GM21367 (cell line): ENCODE measurements around the gene S100A16.

ENCODE experiments used
- ATAC-seq: cut with Tn5 transposase; IDR thresholded peaks from one replicate; pipeline ENCODE4 v1.9.1; 2021; ENCODE audit not compliant: unreplicated experiment

The S100A16 gene

DNA sequence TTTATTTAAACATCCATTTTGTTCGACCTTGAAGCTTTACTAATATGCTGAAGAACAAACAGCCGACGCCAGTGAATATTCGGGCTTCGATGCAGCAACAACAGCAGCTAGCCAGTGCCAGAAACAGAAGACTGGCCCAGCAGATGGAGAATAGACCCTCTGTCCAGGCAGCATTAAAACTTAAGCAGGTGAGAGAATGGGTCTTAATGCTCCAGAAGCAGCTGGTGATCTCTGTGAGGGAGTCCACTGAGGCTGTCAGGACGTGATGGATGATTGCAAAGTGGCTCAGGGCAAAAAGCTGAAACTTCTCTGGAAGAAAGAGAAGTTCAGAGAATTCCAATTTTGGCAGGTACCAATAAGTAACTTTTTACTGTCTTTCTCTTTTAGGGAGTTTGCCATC lies 25.3 kb upstream of the S100A16 start:
- ATAC-seq, result no peak

DNA sequence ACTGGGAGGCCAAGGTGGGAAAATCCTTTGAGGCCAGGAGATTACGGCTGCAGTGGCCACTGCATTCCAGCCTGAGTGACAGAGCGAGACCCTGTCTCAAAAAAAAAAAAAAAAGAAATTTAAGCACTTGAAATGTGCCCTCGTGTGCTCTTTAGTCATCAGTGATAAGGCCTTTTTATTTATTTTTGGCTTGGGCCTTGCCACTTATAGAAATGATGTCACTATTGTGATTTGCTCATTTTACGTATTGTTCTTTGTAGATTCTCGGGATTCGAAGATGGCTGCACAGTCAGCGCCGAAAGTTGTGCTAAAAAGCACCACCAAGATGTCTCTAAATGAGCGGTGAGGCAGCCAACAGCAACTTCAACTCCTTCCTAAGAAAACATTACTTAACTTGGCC lies 23.4 kb upstream of the S100A16 start:
- no peak for ATAC-seq

DNA sequence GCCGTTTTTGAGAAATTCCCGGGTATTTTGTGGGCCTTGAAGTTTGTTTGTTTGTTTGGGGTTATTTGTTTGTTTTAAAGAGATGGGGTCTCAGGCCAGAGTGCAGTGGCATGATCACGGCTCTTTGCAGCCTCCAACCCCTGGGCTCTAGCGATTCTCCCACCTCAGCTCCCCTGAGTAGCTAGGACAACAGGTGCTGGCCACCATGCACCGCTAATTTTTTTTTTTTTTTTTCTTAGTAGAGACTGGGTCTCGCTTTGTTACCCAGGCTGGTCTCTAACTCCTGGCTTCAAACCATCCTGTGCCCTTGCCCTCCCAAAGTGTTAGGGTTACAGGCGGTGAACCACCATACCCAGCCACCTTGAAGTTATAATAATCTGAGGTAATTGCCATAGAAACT lies 22.9 kb upstream of the S100A16 start:
- ATAC-seq, result no peak

DNA sequence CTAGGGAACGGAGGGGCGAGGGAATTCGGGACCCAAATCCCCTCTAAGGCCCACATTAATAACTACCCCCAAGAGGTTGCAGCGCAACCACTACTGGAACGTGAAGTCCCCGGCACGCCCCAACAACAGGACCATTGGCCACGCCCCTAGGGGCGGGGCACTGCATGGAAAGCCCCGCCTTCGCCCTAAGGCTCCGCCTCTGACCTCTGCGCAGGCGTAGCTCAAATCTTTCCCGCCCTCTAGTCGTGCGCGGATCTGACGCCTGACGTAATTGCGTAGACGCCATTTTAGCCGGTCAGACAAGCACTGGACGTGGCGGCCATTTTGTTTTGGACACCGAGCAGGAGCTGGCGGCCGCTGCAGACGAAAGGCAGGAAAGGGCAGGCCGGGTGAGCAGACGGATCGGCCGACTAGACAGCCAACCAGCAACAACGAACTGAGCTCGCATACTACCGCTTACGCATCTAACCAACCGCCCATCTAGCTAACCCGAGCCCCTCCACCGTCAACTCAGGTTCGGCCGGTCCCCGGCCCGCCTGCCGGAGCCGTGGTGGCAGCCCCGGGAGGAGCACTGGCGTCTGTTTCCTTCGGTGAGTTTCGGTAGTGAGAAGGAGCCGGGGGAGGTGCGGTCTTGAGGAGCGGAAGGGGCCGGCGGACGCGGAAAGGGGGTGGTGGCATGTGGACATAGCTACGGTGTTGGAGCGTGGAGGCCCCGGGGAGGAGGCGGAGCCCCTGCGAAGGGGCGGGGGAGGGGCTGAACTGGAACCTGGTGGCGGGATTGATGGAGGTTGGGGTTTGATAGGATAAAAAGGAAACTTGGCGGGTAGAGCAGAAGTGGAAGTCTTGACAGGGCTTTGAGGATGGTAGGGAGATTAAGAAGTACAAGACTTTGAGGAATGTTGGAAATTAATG lies 21.1 kb upstream of the S100A16 start, which contains the start of gene CHTOP:
TSS of gene CHTOP (plus strand) at position 313 of the 912 bp plus-strand sequence. CDS start 2,523 bp downstream, outside the sequence.
- ATAC-seq, result peak; percentile 76

DNA sequence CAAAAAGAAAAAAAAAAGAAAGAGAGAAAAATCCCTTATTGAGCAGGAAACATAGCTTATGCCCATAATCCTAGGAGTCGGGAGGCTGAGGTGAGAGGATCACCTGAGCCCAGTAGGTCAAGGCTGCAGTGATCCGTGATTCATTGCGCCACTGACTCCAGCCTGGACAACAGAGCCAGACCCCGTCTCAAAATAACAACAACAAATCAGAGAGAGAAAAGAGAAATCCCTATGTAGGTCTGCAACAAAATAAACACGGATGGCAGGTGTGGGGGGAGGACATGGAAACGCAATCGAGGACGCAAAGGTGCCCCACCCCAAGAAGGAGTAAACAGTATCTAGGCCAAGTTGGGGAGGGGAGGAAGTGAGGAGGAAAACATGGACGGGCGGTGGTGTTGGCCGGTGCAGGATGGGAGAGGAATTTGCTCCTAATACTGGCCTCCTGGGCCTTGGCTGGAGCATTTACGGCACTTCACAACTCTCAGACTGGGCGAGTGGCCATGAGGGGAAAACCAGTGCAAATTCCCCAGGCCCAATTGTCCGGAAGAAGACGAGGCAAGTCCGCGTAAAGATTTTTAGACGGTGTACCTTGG lies 20.3 kb upstream of the S100A16 start:
- no peak for ATAC-seq

DNA sequence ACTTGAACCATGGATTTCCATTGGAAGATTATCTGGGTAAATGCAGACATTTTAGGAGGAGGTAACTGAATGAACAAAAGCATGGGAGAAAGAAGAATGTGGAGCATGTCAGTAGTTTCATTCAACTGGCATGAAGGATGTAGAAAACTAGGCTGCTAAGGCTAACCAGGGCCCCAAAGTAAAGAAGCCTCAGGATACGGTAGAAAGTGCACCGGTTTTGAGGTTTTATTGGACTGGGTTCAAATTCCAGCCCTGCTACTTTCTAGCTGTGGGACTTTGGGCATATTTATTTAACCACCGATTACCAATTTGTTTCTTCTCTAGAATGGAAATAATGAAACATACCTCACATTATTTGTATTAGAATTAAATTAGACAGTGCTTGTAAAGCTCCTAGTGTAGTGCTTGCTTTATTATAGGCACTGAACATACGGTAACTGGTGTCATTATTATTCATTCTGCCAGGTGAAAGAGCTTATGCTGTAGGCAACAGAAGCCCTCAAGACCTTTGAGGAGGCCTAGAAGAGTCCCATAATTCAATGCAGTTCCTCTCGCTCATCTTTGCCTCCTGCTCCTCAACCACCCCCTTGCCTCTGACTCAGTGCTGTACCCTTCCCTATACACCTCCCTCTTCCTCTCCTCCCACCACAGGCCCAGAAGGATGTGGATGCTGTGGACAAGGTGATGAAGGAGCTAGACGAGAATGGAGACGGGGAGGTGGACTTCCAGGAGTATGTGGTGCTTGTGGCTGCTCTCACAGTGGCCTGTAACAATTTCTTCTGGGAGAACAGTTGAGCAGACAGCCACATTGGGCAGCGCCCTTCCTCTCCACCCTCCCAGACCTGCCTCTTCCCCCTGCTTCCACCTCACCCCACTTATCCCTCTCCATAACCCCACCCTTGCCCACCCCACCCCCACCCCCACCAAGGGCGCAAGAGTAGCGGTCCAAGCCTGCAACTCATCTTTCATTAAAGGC lies 18.4 kb upstream of the S100A16 start:
- no peak for ATAC-seq

DNA sequence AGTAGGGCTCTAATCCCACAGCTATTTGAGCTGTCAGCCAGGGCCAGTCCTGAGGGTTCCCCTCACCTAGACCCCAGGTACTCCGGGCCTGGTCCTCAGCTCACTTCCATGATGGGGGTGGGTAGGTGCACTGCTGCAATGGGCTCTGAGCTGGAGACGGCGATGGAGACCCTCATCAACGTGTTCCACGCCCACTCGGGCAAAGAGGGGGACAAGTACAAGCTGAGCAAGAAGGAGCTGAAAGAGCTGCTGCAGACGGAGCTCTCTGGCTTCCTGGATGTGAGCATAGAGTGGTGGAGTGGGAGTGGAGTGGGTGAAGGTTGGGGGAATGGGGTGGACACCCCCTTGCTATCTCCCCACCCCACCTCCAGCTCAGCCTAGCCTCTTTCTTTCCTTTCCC lies 17.4 kb upstream of the S100A16 start:
- no peak for ATAC-seq

DNA sequence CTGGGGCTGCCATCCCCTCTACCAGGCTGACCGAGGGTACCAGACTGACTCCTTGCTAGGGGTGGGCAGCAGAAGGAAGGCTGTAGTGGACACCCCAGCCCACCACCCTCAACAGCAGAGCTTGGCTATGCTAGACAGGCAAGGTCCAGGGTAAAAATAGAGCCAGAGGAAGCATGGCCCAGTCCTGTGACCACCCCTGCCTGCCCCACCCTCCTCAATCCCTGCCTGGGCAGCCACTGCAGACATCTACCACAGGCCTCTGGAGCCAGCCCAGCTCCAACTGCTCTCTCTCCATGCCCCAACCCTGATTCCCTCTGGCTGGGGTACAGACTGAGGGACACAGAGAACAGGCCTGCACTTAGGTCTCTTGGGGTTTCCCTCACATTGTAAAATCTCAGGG lies 17.0 kb upstream of the S100A16 start:
- ATAC-seq, result no peak

DNA sequence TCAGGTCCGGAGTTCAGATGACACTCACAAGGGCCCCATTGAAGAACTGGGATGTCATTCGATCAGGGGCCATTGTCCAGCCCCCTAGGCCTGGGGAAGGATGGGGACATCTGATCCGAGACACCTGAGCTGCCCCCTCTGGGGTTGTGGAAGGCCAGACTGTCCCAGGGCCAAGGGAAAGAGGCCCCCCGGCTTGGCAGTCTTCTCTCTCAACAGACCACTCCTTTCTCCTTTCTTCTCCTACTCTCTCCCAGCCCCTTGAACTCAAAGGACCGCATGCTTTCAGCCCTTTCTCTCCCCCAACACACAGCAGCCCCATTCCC lies 16.4 kb upstream of the S100A16 start:
- no peak for ATAC-seq

DNA sequence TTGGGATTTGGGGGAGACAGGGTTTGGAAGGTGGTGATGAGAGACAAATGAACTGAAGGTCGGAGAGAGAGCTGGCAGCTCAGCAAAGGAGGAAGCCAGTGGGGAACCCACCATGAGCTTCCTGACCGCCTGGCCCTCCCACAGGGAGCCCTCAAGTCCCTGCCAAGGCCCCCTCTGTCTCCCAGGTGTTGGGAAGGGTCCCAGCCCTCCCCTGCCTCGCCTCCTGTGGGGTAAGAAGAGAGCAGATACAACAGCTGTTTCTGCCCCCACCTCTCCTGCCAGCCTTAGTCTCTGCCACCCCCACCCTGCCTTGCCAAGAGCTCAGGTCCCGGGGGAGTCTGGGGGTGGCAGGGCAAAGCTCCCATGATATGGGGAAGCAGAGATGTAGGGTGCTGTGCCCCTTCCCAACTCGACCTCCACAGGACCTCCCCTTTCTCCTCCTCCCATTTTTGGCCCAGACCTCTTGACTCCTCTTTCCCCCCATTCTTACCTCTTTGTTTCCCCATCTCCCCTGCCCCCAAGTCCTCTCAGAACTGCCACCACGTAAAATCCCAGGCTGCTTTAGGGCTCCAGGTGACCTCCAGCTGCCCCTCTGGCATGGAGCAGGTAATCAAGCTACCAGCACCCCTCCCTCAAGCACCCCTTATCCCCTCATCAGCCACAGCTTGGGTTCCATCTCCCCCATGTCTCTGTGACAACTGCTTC lies 15.9 kb upstream of the S100A16 start:
- ATAC-seq, result no peak

DNA sequence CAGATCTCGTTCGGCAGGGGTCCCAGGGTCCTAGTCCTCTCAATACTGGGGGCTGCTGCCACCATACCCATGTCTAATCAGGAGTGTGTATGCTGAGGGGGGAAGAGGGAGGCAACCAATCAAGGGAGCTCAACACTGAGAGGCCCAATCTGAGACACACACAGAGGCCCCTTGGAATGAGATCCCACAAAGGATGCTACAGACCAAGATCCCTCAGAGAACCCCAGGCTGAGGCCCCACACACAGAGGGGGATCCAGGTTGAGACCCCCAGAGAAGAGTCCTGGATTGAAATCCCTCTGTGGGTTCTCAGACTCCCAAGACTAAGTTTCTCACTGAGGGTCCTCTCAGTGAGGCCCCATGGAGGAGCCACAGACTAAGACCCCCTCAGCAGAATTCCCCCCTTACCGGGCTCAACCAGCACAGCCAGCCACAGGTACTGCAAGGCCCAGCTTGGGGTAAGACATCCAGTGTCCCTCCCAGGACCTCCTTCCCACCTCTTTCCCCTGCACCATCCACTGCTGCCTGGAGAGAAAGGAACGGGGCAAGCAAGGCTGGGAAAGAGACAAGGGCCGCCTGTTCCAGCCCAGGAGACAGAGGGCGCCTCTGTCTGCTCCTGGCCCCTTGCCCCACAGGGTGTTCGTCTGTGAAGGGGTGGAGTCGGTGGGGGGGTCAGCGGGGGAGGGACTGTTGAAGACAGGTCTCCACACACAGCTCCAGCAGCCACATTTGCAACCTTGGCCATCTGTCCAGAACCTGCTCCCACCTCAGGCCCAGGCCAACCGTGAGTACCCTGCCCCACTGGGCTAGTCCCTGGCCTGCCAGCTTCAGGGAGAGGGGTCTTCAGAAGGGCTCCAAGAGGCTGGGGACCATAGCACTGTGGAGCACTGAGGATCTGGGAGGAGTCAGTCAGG lies 15.0 kb upstream of the S100A16 start, which contains the start of gene S100A1:
TSS of gene S100A1 (plus strand) at position 720 of the 912 bp plus-strand sequence. CDS start 2,088 bp downstream, outside the sequence.
- ATAC-seq, result no peak

DNA sequence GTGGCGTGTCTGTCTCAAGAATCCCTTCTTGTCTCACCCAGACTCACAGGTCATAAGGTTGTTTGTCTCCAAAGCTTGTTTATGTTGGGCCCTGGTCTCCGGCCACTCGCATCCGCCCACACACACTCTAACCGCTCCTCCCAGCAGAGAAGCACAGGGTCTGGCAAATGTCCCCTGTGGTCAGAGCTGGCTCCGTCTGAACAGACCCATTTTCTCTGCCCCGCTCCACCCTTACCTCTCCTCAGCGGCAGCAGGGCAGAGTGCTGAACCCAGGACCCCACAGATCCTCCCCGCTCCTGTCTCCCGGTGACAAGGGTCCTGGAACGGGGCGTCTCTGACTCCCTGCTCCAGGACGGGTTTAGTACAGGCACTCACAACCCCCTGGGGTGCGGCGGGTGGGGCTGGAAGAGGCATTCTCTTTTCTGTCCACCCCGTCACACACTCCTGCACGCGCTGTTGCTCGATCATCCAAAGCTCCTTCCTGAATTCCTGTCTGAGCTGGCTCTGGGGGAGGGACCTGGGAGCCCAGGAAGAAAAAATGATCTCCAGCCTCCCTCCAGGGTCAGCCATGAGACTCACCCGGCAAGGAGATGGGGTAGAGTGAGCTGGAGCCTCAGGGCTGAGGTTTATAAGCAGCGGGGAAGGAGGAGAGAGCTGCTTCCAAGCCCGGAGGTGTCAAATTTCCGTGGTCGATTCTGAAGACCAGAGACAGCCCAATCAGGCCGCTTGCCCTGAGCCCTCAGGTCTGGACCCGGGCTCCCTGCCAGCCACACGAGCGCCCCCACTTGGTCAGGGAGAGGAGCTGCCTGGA lies 14.2 kb upstream of the S100A16 start, which contains the start of gene S100A13:
TSS of gene S100A13 (minus strand) at position 602 of the 811 bp plus-strand sequence. CDS start 1,033 bp downstream, outside the sequence.
- ATAC-seq, result no peak

DNA sequence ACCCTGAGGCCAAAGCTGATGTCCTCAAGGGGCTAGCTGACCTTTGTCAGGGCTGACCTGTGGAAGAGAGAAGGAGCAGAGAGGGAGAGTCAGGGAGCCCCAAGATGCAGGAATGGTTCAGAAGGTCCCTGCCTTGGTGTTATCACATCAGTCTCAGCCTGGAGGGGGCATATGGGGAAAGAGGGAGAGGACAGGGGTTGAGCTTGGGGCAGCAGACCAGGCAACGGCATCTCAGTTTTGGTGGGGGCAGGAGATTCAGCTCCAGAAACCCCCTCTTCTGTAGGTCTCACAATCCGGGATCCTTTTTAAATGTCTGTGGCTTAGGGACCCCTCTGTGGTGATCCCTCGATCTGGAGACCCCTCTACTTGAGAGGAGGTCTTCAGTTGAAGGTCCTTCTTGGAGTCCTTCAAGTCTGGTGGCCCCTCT lies 13.6 kb upstream of the S100A16 start:
- no peak for ATAC-seq

DNA sequence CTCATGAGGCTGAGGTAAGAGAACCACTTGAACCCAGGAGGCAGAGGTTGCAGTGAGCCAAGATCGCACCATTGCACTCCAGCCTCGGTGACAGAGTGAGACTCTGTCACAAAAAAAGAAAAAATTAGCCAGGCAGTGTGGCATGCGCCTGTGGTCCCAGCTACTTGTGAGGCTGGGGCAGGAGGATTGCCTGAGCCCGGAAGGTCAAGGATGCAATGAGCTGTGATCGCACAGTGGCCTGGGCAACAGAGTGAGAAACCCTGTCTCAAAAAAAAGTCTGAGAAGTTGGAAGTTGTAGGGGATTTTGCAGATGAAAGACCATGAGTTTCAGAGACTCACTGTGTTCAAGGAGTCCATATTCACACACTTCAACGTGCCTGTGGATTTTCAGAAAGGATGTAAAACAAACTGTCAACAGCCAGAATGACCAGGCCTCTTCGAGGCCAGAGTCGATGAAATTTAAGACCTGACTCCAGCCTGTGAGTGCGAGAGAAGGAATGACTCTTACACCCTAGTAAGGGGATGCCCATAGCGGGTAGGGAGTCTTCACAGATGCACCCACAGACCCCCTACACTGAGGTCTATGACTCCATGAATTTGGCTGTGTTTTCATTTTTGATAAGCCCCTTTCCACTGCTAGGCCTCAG lies 12.2 kb upstream of the S100A16 start:
- no peak for ATAC-seq

DNA sequence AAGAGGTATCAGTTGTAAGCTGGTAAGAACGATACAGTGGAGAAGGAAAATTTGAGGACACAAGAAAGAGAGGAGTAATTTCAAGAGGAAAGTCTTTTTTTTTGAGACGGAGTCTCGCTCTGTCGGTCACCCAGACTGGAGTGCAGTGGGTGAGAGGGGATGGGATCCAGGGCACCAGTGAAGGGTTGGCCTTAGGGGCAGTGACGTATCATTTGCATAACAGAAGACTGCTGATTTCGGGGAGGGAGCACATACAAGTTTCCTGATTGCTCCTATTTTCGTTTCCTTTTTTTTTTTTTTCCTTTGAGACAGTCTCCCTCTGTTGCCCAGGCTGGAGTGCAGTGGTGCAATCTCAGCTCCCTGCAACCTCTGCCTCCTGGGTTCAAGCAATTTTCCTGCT lies 10.2 kb upstream of the S100A16 start:
- no peak for ATAC-seq

DNA sequence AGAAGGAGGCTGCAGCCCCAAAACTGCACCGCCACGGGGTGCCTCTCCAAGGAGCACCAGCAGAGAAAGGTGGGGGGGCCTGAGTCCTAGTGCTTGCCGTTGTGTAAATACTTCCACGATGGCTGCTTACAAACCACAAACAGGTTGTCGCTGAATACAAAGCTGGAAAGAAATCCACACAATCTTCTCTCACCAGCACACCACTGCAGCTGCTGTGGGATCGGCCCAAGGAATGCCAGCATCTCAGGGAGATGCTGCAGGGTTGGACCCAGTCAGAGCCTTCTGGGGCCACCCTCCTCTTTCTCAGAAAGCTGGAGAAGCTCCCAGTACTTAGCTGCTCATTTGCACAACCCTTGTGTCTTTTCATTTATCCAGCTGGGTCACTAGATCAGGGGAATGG lies 6.2 kb upstream of the S100A16 start:
- no peak for ATAC-seq

DNA sequence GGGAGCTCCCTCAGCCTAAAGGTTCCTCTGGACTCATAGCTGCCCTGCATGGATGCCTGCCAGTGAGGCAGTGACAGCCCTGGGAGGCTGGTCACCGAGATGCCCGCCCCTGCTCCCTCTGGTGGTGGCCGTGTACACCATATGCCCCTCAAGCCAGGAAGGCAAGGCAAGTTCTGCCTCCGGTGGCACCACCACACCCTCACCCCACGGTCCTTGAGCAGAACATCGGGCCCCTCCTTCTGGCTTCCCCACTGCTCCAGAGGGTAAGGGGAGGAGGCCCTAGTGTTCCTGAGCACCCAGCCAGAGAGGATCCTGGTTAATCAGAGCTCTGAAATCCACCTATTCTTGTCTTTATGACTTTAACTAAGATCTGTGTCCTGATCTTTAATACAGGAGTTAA lies 4.7 kb upstream of the S100A16 start:
- ATAC-seq, result no peak

DNA sequence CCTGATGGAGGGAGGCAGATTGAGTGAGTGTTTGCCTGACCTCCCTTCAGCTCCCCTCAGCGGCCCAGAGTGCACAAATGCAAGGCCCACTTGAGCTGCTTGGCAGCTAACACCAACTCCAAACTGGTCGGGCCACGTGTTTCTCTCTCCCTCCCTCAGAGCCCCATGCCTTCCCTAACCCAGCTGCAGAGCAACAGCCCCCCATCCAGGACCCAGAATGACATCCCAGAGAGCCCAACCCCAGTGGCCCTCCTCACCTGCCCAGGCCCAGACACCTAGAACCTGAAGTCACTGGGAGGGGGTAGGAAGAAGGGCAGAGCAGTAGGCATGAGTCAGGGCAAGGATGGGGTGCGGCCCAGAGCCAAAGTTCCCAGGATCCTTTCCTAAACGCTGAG lies 4.0 kb upstream of the S100A16 start:
- no peak for ATAC-seq
